GM23338 (cell line): Measurements from ENCODE around the gene ATF7.

ENCODE experiments used
- EZH2 ChIP-seq: fragments of 200-600 bp; sonication (generic); IDR thresholded peaks from one replicate; pipeline ENCODE4 v1.8.0; 2017; ENCODE audit warnings: antibody characterized with exemption, mild to moderate bottlenecking, low read depth; ENCODE audit not compliant: unreplicated experiment
- EZH2phosphoT487 ChIP-seq: fragments of 200-600 bp; sonication (generic); IDR thresholded peaks from one replicate; pipeline ENCODE4 v1.8.1; 2018; ENCODE audit warnings: antibody characterized with exemption; ENCODE audit not compliant: unreplicated experiment
- ZNF331 ChIP-seq: fragments of 250-450 bp; sonication (Bioruptor Pico); IDR thresholded peaks from 2 replicates; pipeline ENCODE4 v1.5.0; 2020; ENCODE audit warnings: low read depth, mild to moderate bottlenecking, moderate library complexity
- TF ChIP-seq, protein P1 (sequence below), 2 experiments: fragments of 200-600 bp in 1 of 2; sonication (generic) in 1 of 2; conservative IDR thresholded peaks; 2 replicates each; pipeline versions ENCODE4 v1.5.1 to v1.6.1; 2016 to 2017; ENCODE audit warnings: antibody characterized with exemption in 2 of 2, low read depth in 2 of 2, mild to moderate bottlenecking in 2 of 2, moderate library complexity in 1 of 2
- TF ChIP-seq, protein P2 (sequence below): IDR thresholded peaks from one replicate; pipeline ENCODE4 v1.6.1; 2018; ENCODE audit warnings: antibody characterized with exemption; ENCODE audit not compliant: unreplicated experiment

GRCh38 chr12:53638057-53638456 is 11.9 kb upstream of the ATF7 start:
- TF ChIP-seq, protein P1, sequence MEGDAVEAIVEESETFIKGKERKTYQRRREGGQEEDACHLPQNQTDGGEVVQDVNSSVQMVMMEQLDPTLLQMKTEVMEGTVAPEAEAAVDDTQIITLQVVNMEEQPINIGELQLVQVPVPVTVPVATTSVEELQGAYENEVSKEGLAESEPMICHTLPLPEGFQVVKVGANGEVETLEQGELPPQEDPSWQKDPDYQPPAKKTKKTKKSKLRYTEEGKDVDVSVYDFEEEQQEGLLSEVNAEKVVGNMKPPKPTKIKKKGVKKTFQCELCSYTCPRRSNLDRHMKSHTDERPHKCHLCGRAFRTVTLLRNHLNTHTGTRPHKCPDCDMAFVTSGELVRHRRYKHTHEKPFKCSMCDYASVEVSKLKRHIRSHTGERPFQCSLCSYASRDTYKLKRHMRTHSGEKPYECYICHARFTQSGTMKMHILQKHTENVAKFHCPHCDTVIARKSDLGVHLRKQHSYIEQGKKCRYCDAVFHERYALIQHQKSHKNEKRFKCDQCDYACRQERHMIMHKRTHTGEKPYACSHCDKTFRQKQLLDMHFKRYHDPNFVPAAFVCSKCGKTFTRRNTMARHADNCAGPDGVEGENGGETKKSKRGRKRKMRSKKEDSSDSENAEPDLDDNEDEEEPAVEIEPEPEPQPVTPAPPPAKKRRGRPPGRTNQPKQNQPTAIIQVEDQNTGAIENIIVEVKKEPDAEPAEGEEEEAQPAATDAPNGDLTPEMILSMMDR (conservative IDR thresholded peaks at IDR 0.05; ENCODE audit: low read depth in 2 of 2): no peak
- TF ChIP-seq EZH2: no peak
- no peak for TF ChIP-seq ZNF331 (CRISPR knock-in tag)
- no peak for TF ChIP-seq EZH2phosphoT487
- TF ChIP-seq, protein P2, sequence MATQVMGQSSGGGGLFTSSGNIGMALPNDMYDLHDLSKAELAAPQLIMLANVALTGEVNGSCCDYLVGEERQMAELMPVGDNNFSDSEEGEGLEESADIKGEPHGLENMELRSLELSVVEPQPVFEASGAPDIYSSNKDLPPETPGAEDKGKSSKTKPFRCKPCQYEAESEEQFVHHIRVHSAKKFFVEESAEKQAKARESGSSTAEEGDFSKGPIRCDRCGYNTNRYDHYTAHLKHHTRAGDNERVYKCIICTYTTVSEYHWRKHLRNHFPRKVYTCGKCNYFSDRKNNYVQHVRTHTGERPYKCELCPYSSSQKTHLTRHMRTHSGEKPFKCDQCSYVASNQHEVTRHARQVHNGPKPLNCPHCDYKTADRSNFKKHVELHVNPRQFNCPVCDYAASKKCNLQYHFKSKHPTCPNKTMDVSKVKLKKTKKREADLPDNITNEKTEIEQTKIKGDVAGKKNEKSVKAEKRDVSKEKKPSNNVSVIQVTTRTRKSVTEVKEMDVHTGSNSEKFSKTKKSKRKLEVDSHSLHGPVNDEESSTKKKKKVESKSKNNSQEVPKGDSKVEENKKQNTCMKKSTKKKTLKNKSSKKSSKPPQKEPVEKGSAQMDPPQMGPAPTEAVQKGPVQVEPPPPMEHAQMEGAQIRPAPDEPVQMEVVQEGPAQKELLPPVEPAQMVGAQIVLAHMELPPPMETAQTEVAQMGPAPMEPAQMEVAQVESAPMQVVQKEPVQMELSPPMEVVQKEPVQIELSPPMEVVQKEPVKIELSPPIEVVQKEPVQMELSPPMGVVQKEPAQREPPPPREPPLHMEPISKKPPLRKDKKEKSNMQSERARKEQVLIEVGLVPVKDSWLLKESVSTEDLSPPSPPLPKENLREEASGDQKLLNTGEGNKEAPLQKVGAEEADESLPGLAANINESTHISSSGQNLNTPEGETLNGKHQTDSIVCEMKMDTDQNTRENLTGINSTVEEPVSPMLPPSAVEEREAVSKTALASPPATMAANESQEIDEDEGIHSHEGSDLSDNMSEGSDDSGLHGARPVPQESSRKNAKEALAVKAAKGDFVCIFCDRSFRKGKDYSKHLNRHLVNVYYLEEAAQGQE: no peak
